ENCODE data around the gene ZXDC. TPM values are rescaled to one million over a fixed set of nuclear protein-coding genes. Genes with fewer than 3 reads are reported as not detected.

Gene ZXDC
- total and polyA plus RNA-seq, 2 experiments from 2014 or later = 24.1 to 25.0 TPM

DNA sequence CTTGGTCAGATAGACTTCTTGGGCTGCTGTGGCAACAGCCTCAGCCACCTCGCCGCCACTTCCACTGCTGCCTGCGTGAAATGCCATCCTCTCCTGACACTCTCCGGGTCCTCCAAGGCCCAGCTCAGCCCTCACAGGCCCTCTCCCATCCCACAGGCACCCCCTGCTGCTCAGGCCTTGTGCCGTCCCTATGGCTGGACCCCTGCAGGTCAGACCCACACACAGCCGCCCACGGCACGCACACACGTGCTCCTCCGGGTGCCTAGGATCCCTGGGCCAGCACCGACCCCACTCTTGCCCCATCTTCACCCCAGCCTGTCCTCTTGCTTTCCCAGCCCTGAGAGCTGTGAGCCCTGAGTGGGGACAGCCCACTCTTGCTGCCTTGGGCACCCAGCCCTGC, 61.3 kb downstream of the ZXDC start:
- Histone ChIP-seq H3K27ac (no peak overlapping the region), H3K9me2 (replicated peaks; ENCODE audit: insufficient read depth) (no peaks in the 10 kb centered on the region), H4K20me1 (ENCODE audit: insufficient read depth, poor library complexity, severe bottlenecking) (no peaks in the 10 kb centered on the region), H3K27me3 (no peaks in the 10 kb centered on the region), H3K79me2 (no peaks in the 10 kb centered on the region), H3K4me1 (ENCODE audit: insufficient read depth) (no peaks in the 10 kb centered on the region), H3K36me3 (replicated peaks; ENCODE audit: insufficient read depth, low read depth) (no peaks in the 10 kb centered on the region), H3K9me3 (ENCODE audit: low read depth) (no peaks in the 10 kb centered on the region), H2AFZ (no peak overlapping the region), H3K4me3 (no peak overlapping the region), H3K4me2 (no peak overlapping the region)
- 95% methylated on average over 11 of the region's 11 CpGs for WGBS (ENCODE audit: low lambda C conversion rate, missing lambda C conversion rate)
- TF ChIP-seq CTCF (IDR thresholded peaks at IDR 0.05; ENCODE audit: poor library complexity) (no peak), EZH2phosphoT487 (IDR thresholded peaks at IDR 0.05; ENCODE audit: low read depth, severe bottlenecking, unreplicated experiment) (no peak), EZH2 (IDR thresholded peaks at IDR 0.05; ENCODE audit: borderline replicate concordance) (no peak)
- no peak for DNase-seq (ENCODE audit: low spot score)

DNA sequence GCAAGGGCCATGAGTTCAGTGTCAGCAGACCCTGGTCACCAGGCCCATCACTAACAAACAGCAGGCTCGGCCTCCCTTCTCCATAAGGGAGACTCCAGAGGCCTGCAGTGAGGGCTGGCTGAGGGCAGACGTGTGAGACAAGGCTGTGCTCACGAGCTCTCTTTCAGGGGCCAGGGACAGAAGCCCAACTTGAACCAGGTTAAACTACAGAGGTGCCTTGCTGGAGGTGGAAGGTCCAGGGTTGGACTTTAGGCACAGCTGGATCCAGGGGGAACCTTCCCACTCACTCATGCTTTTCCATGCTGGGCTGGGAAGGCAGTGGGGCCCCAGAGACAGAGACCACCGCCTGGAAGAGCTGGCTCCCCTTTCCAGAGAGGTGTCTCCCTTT, 62.0 kb downstream of the ZXDC start:
- Histone ChIP-seq H3K9me2 (replicated peaks; ENCODE audit: insufficient read depth) (no peaks in the 10 kb centered on the region), H3K9me3 (ENCODE audit: low read depth) (no peaks in the 10 kb centered on the region), H3K36me3 (replicated peaks; ENCODE audit: insufficient read depth, low read depth) (no peaks in the 10 kb centered on the region), H3K27me3 (no peaks in the 10 kb centered on the region), H3K4me2 (no peak overlapping the region), H2AFZ (no peak overlapping the region), H3K4me1 (ENCODE audit: insufficient read depth) (no peaks in the 10 kb centered on the region), H3K27ac (no peak overlapping the region), H3K4me3 (no peak overlapping the region), H3K79me2 (no peaks in the 10 kb centered on the region), H4K20me1 (ENCODE audit: insufficient read depth, poor library complexity, severe bottlenecking) (no peaks in the 10 kb centered on the region)
- DNase-seq (ENCODE audit: low spot score) = no peak
- WGBS (ENCODE audit: low lambda C conversion rate, missing lambda C conversion rate) = 73% methylated on average over 4 of the region's 4 CpGs
- no peak for TF ChIP-seq CTCF (IDR thresholded peaks at IDR 0.05; ENCODE audit: poor library complexity)
- TF ChIP-seq EZH2phosphoT487 (IDR thresholded peaks at IDR 0.05; ENCODE audit: low read depth, severe bottlenecking, unreplicated experiment) = no peak
- TF ChIP-seq EZH2 (IDR thresholded peaks at IDR 0.05; ENCODE audit: borderline replicate concordance) = no peak

DNA sequence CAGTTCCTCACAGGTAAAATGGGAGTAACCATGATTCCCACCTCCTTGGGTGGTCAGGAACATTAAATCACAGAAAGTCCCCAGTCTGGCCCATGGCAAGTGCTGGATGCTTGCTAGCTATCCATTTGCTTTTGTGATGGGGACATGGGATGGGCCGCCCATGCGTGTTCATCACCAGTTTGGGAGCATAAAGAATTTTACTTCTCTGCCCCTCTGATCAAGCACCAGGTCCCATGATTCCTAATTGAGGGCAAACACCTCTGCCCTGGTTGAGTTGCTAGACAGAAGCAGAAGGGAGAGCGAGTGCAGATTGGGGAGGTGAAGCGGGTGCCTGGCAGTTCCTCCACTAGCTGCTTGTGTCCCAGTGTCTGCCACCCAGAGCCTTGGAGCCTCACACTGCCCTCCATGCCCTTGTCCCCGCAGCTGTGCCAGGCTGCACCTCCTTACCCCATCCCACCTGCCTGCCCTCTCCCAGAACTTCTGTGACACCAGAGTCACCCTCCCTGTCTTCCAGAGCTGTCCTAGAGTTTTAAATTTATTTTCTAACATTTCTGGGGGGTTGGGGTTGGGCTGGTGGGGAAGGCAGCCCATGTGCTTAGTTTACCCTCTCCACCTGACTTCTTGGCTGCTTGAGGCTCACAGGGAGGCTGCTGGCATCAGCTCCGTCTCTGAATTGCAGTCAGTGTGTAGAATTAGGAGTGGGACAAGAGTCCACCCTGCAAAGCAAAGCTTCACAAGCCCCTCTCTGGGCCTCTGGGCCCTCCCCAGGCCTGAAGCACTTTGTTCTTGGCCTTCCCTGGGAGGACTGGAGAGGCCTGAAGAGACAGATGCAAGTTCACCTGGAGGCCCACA, 62.6 kb downstream of the ZXDC start:
- H3K9me2 ChIP-seq (replicated peaks; ENCODE audit: insufficient read depth) = no peaks in the 10 kb centered on the region
- no peak overlapping the region for H3K4me2 ChIP-seq
- no peak for DNase-seq (ENCODE audit: low spot score)
- no peaks in the 10 kb centered on the region for H3K79me2 ChIP-seq
- H3K9me3 ChIP-seq (ENCODE audit: low read depth) = no peaks in the 10 kb centered on the region
- no peaks in the 10 kb centered on the region for H3K4me1 ChIP-seq (ENCODE audit: insufficient read depth)
- H2AFZ ChIP-seq = no peak overlapping the region
- H3K4me3 ChIP-seq = no peak overlapping the region
- 96% methylated on average over 6 of the region's 6 CpGs for WGBS (ENCODE audit: low lambda C conversion rate, missing lambda C conversion rate)
- H3K36me3 ChIP-seq (replicated peaks; ENCODE audit: insufficient read depth, low read depth) = no peaks in the 10 kb centered on the region
- TF ChIP-seq EZH2 (IDR thresholded peaks at IDR 0.05; ENCODE audit: borderline replicate concordance) = no peak
- TF ChIP-seq CTCF (IDR thresholded peaks at IDR 0.05; ENCODE audit: poor library complexity) = no peak
- no peak for TF ChIP-seq EZH2phosphoT487 (IDR thresholded peaks at IDR 0.05; ENCODE audit: low read depth, severe bottlenecking, unreplicated experiment)
- no peaks in the 10 kb centered on the region for H4K20me1 ChIP-seq (ENCODE audit: insufficient read depth, poor library complexity, severe bottlenecking)
- no peak overlapping the region for H3K27ac ChIP-seq
- H3K27me3 ChIP-seq = no peaks in the 10 kb centered on the region
